GM19240 (cell line): ENCODE measurements around the gene SLC6A7.

ENCODE experiments used
- DNase-seq: peaks from one replicate; pipeline ENCODE4 v3.0.0; 2011; ENCODE audit warnings: low spot score; ENCODE audit not compliant: insufficient read length

SLC6A7 gene

DNA sequence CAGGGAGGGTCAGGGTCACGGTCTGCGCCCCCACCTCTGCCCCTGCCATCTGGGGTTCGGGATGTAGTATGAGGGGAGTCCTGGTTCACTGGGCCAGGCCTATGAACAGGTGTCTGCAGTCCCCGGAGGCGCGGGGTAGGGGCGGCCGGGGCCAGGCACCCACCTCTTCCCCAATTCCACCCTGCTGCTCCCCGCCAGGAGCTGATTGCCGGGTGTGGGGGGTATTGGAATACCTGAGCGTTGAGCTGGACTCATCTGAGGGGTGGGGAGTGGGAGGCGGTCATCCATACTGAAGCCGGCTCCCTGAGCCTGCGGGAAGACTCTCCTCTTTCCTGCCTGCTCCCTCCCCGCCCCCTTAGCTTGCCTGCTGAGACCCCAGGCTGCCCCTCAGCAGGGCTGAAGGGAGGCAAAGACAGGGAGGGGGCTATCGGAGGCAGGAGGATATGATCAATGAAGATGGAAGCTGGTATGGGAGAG is 679 bp downstream of the SLC6A7 start:
- no peak for DNase-seq

DNA sequence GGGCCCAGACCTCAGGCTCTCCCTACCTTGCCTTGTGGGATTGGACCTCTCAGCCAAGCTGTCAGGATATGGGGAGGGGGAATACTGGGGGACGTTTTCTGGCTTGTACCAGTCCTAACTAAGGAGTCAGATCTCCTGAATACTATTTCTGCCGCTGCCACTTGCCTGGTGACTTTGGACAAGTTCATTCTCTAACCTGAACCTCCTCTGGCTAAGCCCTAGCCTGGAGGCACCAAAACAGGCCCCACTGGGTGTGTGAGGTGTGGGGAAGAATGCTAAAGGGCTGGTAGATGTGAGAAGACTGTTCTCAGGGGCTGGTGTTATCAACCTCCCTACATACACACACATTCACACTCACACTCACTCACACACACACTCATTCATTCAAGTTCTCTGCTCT is 1.1 kb downstream of the SLC6A7 start:
- no peak for DNase-seq

DNA sequence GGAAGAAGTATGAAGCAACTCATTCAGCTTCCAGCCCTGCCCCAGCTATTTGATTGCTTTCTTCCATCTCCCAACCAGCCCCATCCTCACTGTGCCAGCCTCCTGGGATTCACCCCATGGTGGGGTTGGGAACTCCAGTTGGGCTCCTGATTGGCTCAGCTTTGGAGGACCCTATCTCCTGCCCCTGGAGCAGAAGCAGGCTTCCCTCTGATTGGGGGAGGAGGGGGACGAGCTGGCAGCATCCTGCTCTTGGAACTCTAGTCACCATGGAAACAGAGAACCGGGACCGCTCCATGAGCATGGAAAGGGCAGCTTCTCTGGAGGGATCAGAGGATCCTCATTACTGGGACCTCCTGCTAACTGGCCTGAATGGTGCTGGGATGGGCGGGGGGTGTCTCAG is 2.6 kb downstream of the SLC6A7 start:
- no peak for DNase-seq

DNA sequence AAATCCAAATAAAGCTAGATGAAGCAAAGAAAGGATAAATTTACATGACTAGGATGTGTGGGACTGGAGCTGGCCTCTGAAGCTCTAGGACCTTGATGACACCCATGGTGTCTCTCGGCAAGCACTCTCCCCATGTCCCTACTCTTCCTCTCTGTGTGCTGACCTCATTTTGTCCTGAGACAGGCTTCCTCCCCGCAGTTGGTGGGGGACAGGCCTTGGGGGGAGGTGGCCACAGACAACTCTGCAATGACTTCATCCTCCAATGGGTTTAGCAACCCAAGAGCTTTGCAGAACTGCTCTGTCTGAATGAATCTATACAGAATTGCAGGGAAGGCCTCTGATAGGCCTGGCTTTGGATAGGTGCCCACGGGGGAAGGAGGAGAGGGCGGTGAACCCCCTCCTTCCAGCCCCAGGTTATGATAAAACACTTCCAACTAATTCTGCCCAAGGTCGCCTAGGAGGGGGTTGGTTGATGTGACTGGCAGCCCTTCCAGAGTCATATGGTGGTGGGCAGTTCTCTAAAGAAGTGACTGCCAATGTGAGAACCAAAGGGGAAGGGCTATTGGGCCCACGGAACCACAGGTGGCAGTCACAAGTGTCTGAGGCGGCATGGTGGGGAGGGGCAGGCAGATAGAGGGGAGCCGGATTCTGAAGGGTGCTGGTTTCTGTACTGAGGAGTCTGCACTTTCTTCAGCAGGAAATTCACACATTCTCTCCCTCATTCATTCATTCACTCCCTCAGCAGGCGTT is 6.0 kb downstream of the SLC6A7 start:
- DNase-seq = no peak

DNA sequence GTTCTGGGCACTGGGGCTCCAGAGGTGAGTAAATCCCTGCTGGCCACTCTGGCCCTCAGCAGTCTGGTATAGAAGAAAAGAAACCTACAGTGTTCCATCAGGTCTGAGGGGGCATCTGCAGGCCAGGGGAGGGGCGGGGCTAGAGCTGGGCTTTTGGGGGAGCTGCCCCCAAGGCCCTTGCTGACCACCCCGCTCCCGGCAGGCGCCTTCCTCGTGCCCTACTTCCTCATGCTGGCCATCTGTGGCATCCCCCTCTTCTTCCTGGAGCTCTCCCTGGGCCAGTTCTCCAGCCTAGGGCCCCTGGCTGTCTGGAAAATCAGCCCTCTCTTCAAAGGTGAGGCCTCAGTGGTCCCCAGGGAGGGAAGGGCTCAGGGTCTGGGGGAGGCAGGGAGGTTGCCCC is 6.7 kb downstream of the SLC6A7 start:
- no peak for DNase-seq

DNA sequence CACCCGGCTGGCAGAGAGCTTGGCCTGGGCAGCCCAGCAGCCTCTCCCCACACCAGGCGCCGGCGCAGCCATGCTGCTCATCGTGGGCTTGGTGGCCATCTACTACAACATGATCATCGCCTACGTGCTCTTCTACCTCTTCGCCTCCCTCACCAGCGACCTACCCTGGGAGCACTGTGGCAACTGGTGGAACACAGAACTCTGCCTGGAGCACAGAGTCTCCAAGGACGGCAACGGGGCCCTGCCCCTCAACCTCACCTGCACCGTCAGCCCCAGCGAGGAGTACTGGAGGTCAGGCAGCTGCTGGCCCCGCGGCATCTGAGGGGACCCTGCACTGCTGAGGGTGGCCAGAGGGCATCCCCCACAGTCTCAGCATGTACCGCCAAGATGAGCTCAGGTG is 7.1 kb downstream of the SLC6A7 start:
- DNase-seq = no peak

DNA sequence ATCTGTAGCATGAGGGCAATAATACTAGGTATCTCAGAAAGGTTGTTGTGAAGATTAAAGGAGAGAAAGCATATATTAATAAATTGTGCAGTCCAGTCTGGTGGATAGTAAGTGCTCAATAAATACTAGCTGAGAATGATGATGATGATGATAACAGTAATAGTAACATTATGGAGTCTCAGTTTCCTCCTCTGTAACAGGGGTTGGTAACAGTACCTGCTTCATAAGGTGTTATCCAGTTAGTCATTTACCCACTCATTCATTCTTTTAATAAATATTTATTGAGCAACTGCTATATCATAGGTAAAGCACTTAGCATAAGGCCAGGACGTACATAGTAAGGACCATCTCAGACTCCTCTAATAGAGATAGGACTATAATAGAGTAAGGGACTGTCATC is 7.6 kb downstream of the SLC6A7 start:
- DNase-seq = no peak

DNA sequence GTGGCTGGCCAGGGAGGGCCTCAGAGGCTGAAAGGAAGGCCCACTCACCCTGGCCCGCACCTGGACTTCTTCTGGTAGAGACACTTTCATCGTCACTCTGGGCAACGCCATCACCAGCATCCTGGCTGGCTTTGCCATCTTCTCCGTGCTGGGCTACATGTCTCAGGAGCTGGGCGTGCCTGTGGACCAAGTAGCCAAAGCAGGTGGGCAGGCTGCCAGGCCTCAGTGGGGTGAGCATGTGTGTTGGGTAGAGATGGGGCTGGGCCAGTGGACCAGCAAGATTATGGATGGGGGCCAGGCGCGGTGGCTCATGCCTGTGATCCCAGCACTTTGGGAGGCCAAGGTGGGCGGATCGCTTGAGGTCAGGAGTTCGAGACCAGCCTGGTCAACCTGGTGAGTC is 12.6 kb downstream of the SLC6A7 start:
- DNase-seq = no peak

DNA sequence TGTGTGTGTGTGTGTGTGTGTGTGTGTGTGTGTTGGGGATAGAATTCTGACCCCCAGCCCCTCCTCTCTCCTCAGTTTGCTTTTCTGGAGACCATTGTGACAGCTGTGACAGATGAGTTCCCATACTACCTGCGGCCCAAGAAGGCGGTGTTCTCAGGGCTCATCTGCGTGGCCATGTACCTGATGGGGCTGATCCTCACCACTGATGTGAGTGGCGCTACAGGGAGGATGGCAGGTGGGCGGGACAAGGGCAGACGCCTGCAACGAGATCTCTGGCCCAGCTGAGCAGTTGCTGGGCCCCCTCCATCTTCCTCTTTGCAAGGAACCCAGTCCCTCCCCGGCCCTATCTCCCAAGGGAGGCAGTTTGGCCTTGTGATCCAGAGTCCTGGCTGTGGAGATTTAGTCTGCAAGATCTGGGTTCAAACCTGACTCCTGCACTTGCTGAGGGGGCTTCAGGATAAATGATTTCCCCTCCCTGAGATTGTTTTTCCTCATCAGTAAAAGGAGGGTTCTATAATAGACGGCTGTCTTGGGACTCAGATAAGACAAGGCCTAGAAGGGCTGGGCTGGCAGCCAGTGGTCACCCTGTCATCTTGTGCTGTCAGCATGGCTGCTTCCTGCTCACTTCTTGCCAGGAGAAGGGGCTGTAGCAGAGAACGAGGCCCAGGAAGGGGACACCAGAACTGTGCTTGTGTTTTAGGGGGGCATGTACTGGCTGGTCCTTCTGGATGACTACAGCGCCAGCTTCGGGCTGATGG is 14.1 kb downstream of the SLC6A7 start:
- no peak for DNase-seq

DNA sequence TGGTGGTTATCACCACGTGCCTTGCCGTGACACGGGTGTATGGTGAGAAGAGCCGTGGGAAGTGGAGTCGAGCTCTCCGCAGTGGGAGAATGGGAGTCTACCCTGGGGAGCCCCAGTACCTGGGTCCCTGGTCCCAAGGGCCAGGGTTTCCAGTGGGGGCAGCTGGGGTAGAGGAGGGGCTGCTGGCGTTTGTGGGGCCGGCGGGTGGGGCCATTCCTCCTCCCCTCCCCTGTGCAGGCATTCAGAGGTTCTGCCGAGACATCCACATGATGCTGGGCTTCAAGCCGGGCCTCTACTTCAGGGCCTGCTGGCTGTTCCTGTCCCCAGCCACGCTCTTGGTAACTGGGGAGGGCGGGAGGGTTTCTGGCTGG is 14.7 kb downstream of the SLC6A7 start:
- DNase-seq = no peak

DNA sequence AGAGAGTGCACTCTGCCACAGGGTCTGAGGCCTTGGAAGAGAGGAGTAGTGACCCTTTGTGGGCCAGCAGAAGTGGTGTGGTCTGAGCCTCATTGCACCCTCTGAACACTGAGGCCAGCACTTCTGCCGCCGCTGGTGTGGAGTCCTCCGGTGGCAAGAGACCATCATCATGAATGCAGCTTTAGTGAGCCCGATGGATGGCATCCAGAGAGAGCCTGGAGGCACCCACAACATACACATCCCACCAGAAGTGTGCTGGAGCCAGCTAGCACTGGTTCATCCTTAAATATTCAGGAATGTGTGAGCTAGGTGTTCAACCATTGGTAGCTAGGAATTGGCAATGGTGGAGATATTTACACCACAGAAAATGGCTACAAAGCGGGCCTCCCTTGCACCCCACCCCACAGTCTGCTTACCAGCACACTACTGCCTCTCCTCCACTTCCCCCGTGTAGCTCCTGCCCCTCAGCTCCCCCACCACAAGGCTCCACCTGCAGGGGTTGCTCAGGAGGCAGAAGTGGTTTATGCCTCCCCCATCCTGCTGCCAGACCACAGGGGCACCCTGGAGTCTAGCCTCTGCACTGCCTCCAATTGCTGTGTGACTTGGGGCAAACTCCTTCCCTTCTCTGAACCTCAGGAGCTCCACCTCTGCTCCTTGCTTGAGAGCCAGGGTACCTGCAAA is 16.4 kb downstream of the SLC6A7 start:
- no peak for DNase-seq

DNA sequence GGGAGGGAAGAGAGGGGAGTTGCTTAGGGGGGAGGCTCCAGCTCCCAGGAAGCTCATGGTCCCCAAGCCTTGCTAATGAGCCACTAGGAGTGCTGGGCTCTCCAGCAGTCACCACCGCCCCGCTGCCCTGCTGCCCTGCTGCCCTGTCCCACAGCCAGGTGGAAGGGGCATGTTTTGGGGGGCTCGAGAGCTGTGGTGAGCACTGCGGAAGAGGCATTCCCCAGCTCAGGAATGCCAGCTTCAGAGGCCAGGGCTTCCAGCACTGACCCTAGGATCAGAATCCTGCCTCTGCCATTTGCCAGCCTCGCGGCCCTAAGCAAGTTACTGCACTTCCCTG is 16.9 kb downstream of the SLC6A7 start:
- DNase-seq = no peak

DNA sequence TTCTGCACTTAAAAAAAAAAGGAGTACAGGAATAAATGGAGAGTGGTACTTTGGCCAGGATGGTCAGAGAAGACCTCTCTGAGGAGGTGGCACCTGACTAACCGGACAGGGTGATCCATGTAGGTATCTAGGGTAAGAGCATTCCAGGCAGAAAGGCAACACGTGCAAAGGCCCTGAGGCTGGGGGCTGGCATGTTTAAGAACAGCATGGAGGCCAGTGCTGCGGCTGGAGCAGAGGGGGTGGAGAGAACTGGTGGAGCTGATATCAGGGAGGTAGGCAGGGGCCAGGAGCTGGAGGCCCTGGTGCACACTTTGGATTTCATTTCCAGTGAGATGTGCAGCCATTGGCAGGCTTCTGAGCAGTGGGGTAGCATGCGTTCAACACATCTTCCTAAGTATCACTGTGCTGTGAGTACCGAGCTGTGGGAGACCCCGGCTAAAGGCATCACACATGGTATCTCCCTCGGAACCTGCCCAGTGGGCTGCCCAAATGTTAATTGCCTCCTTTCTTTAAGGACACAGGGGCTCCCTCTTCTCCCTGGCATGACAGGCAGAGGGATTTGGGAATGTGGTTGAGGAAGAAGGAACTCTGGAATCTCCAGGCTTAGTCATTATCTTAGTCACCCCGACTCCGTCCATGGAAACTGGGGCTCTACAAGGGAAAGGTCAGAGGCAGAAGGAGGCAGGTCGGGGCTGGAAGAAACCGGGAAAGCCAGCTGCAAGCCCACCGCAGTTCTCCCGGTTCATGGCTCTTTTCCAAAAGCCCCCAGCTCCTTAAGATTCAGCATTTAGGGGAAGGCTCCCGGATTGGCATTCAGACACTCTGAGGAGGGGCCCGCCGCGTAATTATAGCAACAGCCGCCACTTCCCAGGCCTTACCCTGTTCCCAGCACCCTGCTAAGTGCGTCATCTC is 18.6 kb downstream of the SLC6A7 start:
- DNase-seq = no peak

DNA sequence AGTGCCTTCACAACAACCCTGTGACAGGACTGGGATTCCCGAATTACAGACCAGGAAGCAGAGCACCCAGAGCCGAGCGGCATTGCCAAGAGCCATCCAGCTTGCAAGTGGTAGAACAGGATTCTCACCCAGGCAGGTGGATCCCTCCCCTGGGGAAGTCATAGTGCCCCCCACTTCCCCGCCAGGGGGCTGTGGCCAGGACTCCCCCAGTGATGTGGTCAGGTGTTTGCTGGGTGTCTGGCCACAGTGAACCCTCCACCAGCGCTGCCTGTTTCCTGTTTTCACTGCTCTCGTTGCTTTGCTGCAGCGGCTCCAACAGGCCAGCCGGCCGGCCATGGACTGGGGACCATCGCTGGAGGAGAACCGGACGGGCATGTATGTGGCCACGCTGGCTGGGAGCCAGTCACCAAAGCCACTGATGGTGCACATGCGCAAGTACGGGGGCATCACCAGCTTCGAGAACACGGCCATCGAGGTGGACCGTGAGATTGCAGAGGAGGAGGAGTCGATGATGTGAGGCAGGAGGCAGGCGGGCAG is 19.3 kb downstream of the SLC6A7 start:
- no peak for DNase-seq

DNA sequence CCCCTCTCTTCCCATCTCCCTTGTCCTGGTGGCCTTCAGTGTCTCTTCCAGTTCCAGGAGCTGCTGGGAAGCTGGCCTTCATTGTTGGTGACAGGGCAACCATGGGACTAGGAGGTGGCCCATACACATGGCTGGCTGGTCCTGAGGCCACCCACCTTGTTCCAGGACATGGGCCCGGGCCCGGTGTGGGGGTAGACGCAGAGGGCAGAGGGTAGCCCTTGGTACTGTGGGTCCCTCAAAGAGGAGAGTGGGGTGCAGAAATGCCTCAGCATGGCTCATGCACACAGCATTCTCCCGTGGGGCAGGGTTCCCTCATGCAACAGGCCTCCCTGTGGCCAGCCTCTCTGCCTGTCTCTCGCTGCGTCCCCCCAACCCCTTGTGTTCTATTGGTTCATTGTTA is 20.8 kb downstream of the SLC6A7 start:
- no peak for DNase-seq

DNA sequence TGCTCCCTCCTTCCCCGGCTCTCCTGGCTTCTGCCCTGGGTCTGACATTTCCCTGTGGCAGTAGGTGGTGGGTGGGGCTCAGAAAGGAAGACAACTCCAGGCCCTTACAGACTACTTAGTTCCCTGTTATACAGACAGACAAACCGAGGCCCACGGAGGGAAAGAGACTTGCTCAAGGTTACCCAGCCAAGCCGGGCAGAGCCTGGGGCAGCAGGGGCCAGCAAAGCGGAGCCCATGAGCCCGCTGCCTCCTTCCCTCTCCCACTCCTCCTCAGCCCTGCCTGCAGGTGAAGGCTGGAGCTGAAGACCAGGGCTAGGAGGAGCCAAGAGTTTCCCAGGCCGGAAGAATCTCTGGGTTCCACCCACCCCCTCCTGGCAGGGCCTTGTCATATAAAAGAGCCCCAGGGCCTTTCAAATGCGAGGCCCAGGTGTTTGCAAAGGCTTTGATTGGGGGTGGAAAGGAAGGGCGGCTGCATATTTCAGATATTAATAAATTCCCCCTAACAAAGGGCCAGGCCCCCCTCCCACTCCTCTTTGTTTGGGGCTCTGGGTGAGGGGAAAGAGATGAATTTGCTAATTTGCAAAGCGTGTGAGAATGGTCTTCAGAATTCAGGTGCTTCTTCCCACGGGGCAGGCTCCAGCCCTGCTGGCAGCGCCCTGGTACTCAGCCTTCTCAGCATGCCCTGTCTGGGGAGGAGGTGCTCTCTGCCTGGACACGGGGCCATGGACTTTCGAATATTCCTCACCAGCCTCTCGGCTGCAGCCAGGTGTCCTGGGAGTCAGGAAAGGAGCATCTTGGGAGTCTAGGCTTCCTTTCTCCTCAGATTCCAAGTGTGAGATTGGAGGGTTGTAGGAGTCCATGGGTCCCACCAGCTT is 21.5 kb downstream of the SLC6A7 start:
- no peak for DNase-seq

DNA sequence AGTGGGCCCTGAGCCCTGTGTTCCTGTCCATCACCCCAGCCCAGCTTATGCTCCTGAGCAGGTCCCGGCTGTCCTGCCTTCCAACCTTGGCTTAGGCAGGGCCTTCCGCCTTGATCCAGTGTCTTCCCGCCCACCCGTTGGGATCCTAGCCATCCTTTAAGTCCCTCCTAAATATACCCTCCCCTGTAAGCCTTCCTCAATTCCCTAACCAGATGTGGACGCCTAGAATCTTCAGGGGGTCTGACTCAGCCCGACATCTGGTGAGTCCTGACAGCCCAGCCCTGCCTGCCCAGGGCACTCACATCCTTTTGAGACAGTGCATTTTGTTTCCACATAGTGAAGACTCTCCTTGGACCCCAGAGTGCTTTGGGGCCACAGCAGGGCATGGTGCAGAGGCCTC is 23.7 kb downstream of the SLC6A7 start:
- no peak for DNase-seq

DNA sequence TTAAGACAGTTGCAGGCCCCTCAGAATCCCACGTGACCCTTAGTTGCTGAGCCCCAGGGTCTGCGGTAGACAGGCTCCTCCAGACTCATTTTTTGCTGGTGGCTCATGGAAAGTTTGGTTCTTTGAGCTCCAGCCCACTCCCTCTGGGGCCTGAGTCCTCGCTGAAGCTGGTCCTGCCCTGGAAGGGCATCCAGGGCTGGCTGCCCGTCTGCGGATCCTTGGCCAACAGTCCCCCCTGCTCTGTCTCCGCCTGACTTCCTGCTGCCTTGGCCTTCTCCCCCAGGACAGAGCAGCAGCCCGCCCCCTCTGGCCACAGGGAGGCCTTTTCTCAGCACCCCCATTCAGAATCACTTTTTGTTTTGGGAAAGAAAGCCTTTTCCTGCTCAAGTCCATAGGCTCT is 24.4 kb downstream of the SLC6A7 start:
- DNase-seq = no peak

DNA sequence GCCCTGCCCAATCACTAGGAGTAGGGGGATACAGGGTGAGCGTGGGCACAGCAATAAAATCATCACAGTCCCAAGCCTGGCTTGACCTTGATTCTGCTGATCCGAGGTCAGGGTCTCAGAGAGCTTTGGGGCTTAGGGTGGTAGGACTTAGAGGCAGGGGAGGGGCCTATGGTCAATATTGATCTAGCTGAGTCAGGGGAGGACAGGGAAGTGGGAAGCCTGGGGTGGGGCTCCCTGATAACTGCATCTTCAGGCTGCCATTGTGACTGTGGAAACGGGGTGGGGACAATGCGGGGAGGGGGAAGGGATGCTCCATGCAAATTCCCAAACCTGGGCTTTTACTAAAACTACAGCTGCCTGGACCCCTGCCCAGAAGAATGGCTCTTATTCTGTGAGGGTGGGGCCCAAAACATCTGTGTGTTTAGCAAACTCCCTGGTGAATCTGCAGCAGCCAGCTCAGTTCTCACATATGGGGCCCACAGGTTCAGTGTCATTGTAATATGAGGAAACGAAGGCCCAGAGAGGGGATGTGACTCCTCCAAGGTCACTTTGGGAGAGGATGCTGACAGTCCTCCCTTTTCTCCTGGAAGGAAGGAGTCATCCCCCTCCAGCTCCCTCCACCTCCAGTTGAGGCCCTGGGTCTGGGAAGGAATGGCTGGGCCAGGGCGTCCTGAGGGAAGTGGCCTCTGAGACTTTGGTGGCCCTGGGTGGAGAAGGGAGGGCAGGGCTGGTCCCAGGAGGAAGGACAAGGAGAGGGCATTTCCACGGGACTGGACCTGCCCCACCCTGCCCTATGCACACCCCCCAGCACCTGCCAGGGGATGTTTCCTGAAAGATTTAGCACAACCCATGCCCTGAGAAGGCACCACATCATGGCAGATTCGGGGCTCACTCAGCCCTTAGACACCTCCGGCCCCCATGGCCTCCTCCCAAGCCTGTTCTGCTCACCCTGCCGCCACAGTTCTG is 26.4 kb downstream of the SLC6A7 start:
- no peak for DNase-seq
